ENCODE measurements around the gene UGT2B17.

DNA sequence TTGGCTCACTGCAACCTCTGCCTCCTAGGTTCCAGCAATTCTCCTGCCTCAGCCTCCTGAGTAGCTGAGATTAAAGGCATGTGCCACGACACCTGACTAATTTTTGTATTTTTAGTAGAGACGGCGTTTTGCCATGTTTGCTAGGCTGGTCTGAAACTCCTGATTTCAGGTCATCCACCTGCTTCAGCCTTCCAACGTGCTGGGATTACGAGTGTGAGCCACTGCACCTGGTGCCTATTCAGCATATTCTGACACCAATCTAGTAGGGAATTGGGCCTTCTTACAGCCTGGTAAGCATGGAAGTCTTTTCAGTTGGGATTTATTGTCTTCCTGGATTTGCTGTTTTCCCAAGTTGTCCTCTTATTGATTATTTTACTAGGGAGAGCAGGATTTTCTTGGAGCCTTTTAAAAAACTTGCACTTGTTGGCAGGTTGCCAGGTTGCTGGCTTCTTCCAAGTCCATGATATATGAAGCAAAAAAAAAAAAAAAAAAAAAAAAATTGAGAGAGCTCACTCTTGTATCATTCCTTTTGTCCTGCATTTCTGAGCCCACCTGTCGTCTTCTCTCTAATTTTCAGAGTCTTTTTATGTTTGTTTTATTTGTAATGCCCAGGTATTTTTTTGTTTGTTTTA lies 85.2 kb downstream of the UGT2B17 start:
- no peak for TF ChIP-seq POLR2AphosphoS5 (IDR thresholded peaks at IDR 0.05; ENCODE audit: low read depth, low read length)
- TF ChIP-seq CTCF (IDR thresholded peaks at IDR 0.05): no peak
- TF ChIP-seq, protein P1, sequence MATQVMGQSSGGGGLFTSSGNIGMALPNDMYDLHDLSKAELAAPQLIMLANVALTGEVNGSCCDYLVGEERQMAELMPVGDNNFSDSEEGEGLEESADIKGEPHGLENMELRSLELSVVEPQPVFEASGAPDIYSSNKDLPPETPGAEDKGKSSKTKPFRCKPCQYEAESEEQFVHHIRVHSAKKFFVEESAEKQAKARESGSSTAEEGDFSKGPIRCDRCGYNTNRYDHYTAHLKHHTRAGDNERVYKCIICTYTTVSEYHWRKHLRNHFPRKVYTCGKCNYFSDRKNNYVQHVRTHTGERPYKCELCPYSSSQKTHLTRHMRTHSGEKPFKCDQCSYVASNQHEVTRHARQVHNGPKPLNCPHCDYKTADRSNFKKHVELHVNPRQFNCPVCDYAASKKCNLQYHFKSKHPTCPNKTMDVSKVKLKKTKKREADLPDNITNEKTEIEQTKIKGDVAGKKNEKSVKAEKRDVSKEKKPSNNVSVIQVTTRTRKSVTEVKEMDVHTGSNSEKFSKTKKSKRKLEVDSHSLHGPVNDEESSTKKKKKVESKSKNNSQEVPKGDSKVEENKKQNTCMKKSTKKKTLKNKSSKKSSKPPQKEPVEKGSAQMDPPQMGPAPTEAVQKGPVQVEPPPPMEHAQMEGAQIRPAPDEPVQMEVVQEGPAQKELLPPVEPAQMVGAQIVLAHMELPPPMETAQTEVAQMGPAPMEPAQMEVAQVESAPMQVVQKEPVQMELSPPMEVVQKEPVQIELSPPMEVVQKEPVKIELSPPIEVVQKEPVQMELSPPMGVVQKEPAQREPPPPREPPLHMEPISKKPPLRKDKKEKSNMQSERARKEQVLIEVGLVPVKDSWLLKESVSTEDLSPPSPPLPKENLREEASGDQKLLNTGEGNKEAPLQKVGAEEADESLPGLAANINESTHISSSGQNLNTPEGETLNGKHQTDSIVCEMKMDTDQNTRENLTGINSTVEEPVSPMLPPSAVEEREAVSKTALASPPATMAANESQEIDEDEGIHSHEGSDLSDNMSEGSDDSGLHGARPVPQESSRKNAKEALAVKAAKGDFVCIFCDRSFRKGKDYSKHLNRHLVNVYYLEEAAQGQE (IDR thresholded peaks at IDR 0.05; ENCODE audit: insufficient read depth in 1 of 2, low read depth in 2 of 2, low read length in 1 of 2): no peak
- TF ChIP-seq SIN3A (IDR thresholded peaks at IDR 0.05; ENCODE audit: borderline replicate concordance, insufficient read depth, low read depth, low read length): no peak
- TF ChIP-seq TCF7L2 (IDR thresholded peaks at IDR 0.05; ENCODE audit: low read depth, low read length): no peak

Measured in Panc1 (cell line).